HCT116 (cell line): ENCODE data around the gene CHEK2. TPM values are rescaled to one million over a fixed set of nuclear protein-coding genes. Genes with fewer than 3 reads are reported as not detected.

Source experiments
- ATAC-seq: fragments of 200-7000 bp; cut with Tn5 transposase; 2 replicates; pipeline ENCODE4 v1.9.1; 2020; ENCODE audit warnings: mild to moderate bottlenecking, moderate library complexity
- BruUV-seq: library from RNA; stranded (reverse); fragments of 400-500 nt; replicated peaks from 2 replicates; lab custom pipeline; 2021; lab: Mats Ljungman, UMichigan
- CTCF ChIA-PET: fragments of 300-600 bp; sonication (Branson Sonifier 250); formaldehyde crosslinking; loops from one replicate; lab custom pipeline; 2021; ENCODE audit warnings: antibody characterized with exemption; lab: Charles Lee
- POLR2A ChIA-PET: fragments of 300-600, 350-600 bp; sonication (Branson Sonifier 250); formaldehyde crosslinking; loops from one replicate; lab custom pipeline; 2021; ENCODE audit warnings: antibody characterized with exemption; lab: Charles Lee
- RAD21 ChIA-PET, 2 experiments: fragments of 300-600 bp; sonication (Branson Sonifier 250); formaldehyde crosslinking; loops; one replicate each; lab custom pipeline; 2023; ENCODE audit warnings: low total read pairs in 2 of 2; ENCODE audit not compliant: uncharacterized antibody in 2 of 2, unreplicated experiment in 2 of 2, low non-redundant PET in 1 of 2; lab: Charles Lee
- DNase-seq: peaks from one replicate; pipeline ENCODE4 v3.0.0-alpha.2; 2010; ENCODE audit warnings: low read depth, low spot score
- H2AFZ ChIP-seq: fragments of 200-600 bp; shearing (Covaris generic), sonication (generic); 2 replicates; pipeline ENCODE4 v1.6.1; 2017; ENCODE audit warnings: low read depth, mixed run types, mixed read lengths, antibody characterized with exemption, low read length; ENCODE audit not compliant: poor library complexity, severe bottlenecking
- H3K27ac ChIP-seq: 2 replicates; pipeline ENCODE4 v1.5.1; 2012; ENCODE audit warnings: low read depth, low read length
- H3K27me3 ChIP-seq: fragments of 200-600 bp; sonication (generic); 2 replicates; pipeline ENCODE4 v1.6.1; 2016; ENCODE audit warnings: mixed run types, low read length, mixed read lengths; ENCODE audit not compliant: insufficient read depth
- H3K36me3 ChIP-seq, 2 experiments: fragments of 200-500 bp in 1 of 2; fragments of 200-600 bp in 1 of 2; sonication (Bioruptor generic) in 1 of 2; sonication (generic) in 1 of 2; 2 replicates each; pipeline versions ENCODE4 v1.5.1 to v1.6.1; 2014 to 2016; ENCODE audit warnings: low read length in 2 of 2, inconsistent platforms in 1 of 2, mixed read lengths in 1 of 2, mixed run types in 1 of 2; ENCODE audit not compliant: insufficient read depth in 2 of 2, control insufficient read depth in 1 of 2
- H3K4me1 ChIP-seq, 2 experiments: fragments of 200-600 bp in 1 of 2; sonication (generic) in 1 of 2; 2 replicates each; pipeline versions ENCODE4 v1.5.1 to v1.6.1; 2012 to 2017; ENCODE audit warnings: low read length in 2 of 2, inconsistent platforms in 1 of 2, mild to moderate bottlenecking in 1 of 2, mixed read lengths in 1 of 2, mixed run types in 1 of 2, moderate library complexity in 1 of 2; ENCODE audit not compliant: insufficient read depth in 2 of 2, control insufficient read depth in 1 of 2
- H3K4me2 ChIP-seq: fragments of 200-600 bp; sonication (generic); 2 replicates; pipeline ENCODE4 v1.6.1; 2017; ENCODE audit warnings: mixed run types, low read length, mixed read lengths
- H3K4me3 ChIP-seq, 2 experiments: fragments of 200-600 bp in 1 of 2; sonication (generic) in 1 of 2; replicated peaks in 1 of 2; 2 replicates each; pipeline ENCODE4 v1.5.1; 2011 to 2016; ENCODE audit warnings: low read length in 2 of 2, control low read depth in 1 of 2, low read depth in 1 of 2, mild to moderate bottlenecking in 1 of 2, mixed read lengths in 1 of 2, mixed run types in 1 of 2
- H3K79me2 ChIP-seq: fragments of 200-600 bp; sonication (generic); 2 replicates; pipeline ENCODE4 v1.6.1; 2017; ENCODE audit warnings: mild to moderate bottlenecking, mixed run types, low read length, moderate library complexity, mixed read lengths; ENCODE audit not compliant: insufficient read depth
- H3K9ac ChIP-seq: fragments of 200-600 bp; sonication (generic); 2 replicates; pipeline ENCODE4 v1.6.1; 2016; ENCODE audit warnings: low read length, mixed read lengths
- H3K9me2 ChIP-seq: fragments of 200-600 bp; sonication (generic), shearing (Covaris generic); 2 replicates; pipeline ENCODE4 v1.6.1; 2017; ENCODE audit warnings: mixed run types, mild to moderate bottlenecking, moderate library complexity; ENCODE audit not compliant: insufficient read depth
- H3K9me3 ChIP-seq, 2 experiments: fragments of 200-500 bp in 1 of 2; fragments of 200-600 bp in 1 of 2; sonication (Bioruptor generic) in 1 of 2; sonication (generic) in 1 of 2; 2 replicates each; pipeline ENCODE4 v1.6.1; 2014 to 2017; ENCODE audit warnings: low read length in 2 of 2, mixed read lengths in 2 of 2, inconsistent platforms in 1 of 2, low read depth in 1 of 2, mild to moderate bottlenecking in 1 of 2, mixed run types in 1 of 2, moderate library complexity in 1 of 2; ENCODE audit not compliant: control insufficient read depth in 1 of 2, insufficient read depth in 1 of 2
- H4K20me1 ChIP-seq: fragments of 200-600 bp; sonication (generic), shearing (Covaris generic); 2 replicates; pipeline ENCODE4 v1.6.1; 2017; ENCODE audit warnings: mixed run types, mild to moderate bottlenecking, moderate library complexity; ENCODE audit not compliant: insufficient read depth
- ATF3 ChIP-seq: IDR thresholded peaks from 2 replicates; pipeline ENCODE4 v1.6.1; 2012
- CEBPB ChIP-seq: IDR thresholded peaks from 2 replicates; pipeline ENCODE4 v1.6.1; 2012; ENCODE audit warnings: low read depth
- CTCF ChIP-seq, 3 experiments: fragments of 200-600 bp in 1 of 3; sonication (generic) in 1 of 3; IDR thresholded peaks in 2 of 3; conservative IDR thresholded peaks in 1 of 3; 2 replicates each; pipeline ENCODE4 v1.5.1; 2012 to 2017; ENCODE audit warnings: low read depth in 2 of 3, low read length in 2 of 3, antibody characterized with exemption in 1 of 3, borderline replicate concordance in 1 of 3, control low read depth in 1 of 3, mild to moderate bottlenecking in 1 of 3, mixed read lengths in 1 of 3, mixed run types in 1 of 3, moderate library complexity in 1 of 3; ENCODE audit not compliant: insufficient read depth in 1 of 3
- EGR1 ChIP-seq: IDR thresholded peaks from 2 replicates; pipeline ENCODE4 v1.6.1; 2012; ENCODE audit warnings: low read depth
- ELF1 ChIP-seq: IDR thresholded peaks from 2 replicates; pipeline ENCODE4 v1.6.1; 2012; ENCODE audit warnings: low read depth, borderline replicate concordance
- EZH2 ChIP-seq: fragments of 200-600 bp; sonication (generic); IDR thresholded peaks from 2 replicates; pipeline ENCODE4 v1.6.1; 2017; ENCODE audit warnings: antibody characterized with exemption, mixed run types
- FOSL1 ChIP-seq: IDR thresholded peaks from 2 replicates; pipeline ENCODE4 v1.6.1; 2012; ENCODE audit warnings: low read depth
- POLR2AphosphoS5 ChIP-seq: IDR thresholded peaks from 2 replicates; pipeline ENCODE4 v1.6.1; 2011; ENCODE audit warnings: mild to moderate bottlenecking, low read depth, low read length, moderate library complexity
- RAD21 ChIP-seq: IDR thresholded peaks from 2 replicates; pipeline ENCODE4 v1.6.1; 2012; ENCODE audit warnings: low read depth, mild to moderate bottlenecking
- REST ChIP-seq: IDR thresholded peaks from 2 replicates; pipeline ENCODE4 v1.6.1; 2012; ENCODE audit warnings: low read depth
- SIN3A ChIP-seq: IDR thresholded peaks from 2 replicates; pipeline ENCODE4 v1.6.1; 2012; ENCODE audit warnings: low read depth
- SP1 ChIP-seq: IDR thresholded peaks from 2 replicates; pipeline ENCODE4 v1.6.1; 2012; ENCODE audit warnings: low read depth
- SRF ChIP-seq: IDR thresholded peaks from 2 replicates; pipeline ENCODE4 v1.6.1; 2012; ENCODE audit warnings: low read depth
- TCF7L2 ChIP-seq: IDR thresholded peaks from 2 replicates; pipeline ENCODE4 v1.7.0; 2011; ENCODE audit warnings: borderline replicate concordance, inconsistent platforms; ENCODE audit not compliant: insufficient read depth, insufficient read length; ENCODE audit errors: extremely low read depth
- YY1 ChIP-seq: IDR thresholded peaks from 2 replicates; pipeline ENCODE4 v1.6.1; 2011; ENCODE audit warnings: low read length, low read depth, moderate library complexity, mild to moderate bottlenecking; ENCODE audit not compliant: insufficient replicate concordance; ENCODE audit errors: extremely low read depth
- intact Hi-C: fragments of 100-400 bp; cut with micrococcal nuclease; formaldehyde crosslinking; loops from 2 replicates; pipeline ENCODE4 v1.10.0; 2022
- total RNA-seq: library from RNA; stranded (reverse); gene quantifications from one replicate; pipeline ENCODE4 v1.2.1, GENCODE V29; 2021; ENCODE audit not compliant: unreplicated experiment

CHEK2 gene
- total RNA-seq, 1 experiment from 2014 or later: 47.1 TPM

- DNase-seq (no peak), ATAC-seq (no peak)
- RAD21 ChIA-PET: no interaction called here
- Histone ChIP-seq H3K9me3 (no peaks in the 10 kb centered on the region), H3K79me2 (no peaks in the 10 kb centered on the region), H3K4me2 (no peak overlapping the region), H2AFZ (no peak overlapping the region)
- TF ChIP-seq SRF (no peak), EGR1 (no peak), ATF3 (no peak), SIN3A (no peak), TCF7L2 (no peak), REST (no peak), RAD21 (no peak), ELF1 (no peak), CTCF (IDR thresholded peaks at IDR 0.05 in 2 of 3, conservative IDR thresholded peaks at IDR 0.05 in 1 of 3; ENCODE audit: borderline replicate concordance in 1 of 3, insufficient read depth in 1 of 3, low read depth in 2 of 3, low read length in 2 of 3) (no peak), CEBPB (no peak), YY1 (no peak), SP1 (no peak), POLR2AphosphoS5 (no peak), EZH2 (no peak), FOSL1 (no peak)
- TF ChIP-seq, all 23 proteins: peak for 0
- intact Hi-C loops: no loop called here
- Histone ChIP-seq H3K4me3 (no peak overlapping the region), H3K9ac (no peak overlapping the region), H3K27ac (no peak overlapping the region), H3K9me2 (no peaks in the 10 kb centered on the region), H4K20me1 (no peaks in the 10 kb centered on the region), H3K36me3 (peaks cover 13 to 14% of the 10 kb centered on the region in 2 experiments; a peak in 2 of 4 replicates), H3K4me1 (no peaks in the 10 kb centered on the region; a peak in 1 of 4 replicates), H3K27me3 (no peaks in the 10 kb centered on the region)
- BruUV-seq: no TSS peak
- ChIA-PET CTCF (no interaction called here), POLR2A (no interaction called here)
These were observed 24.9 kb downstream of the CHEK2 start for GRCh38 chr22:28716686-28717085.
